Common myeloid progenitor, CD34-positive (primary cell): Measurements from ENCODE around the gene S100A10. TPM values are rescaled to one million over a fixed set of nuclear protein-coding genes. Genes with fewer than 3 reads are reported as not detected.

Experiments used
- CTCF ChIA-PET: fragments of 350-600 bp; sonication (Branson Sonifier 250); formaldehyde crosslinking; loops from one replicate; lab custom pipeline; 2021; ENCODE audit warnings: antibody characterized with exemption; lab: Charles Lee
- POLR2A ChIA-PET: fragments of 350-600 bp; sonication (Branson Sonifier 250); formaldehyde crosslinking; loops from one replicate; lab custom pipeline; 2021; ENCODE audit warnings: antibody characterized with exemption; lab: Charles Lee
- DNase-seq, 3 donors: peaks; one replicate each; pipeline versions ENCODE4 v3.0.0 to v3.0.0-alpha.2; 2013
- H3K27ac ChIP-seq, 2 experiments: 1 replicate in 1 of 2; 2 replicates in 1 of 2; pipeline ENCODE4 v1.7.0; 2013; ENCODE audit warnings: inconsistent platforms in 2 of 2, low read length in 2 of 2, mild to moderate bottlenecking in 2 of 2, low read depth in 1 of 2, moderate library complexity in 1 of 2; ENCODE audit not compliant: severe bottlenecking in 2 of 2, insufficient read depth in 1 of 2, poor library complexity in 1 of 2
- H3K27me3 ChIP-seq, 5 experiments: replicated peaks in 2 of 5; 1 replicate in 3 of 5; 2 replicates in 2 of 5; pipeline versions ENCODE4 v1.6.1 to v1.7.0; 2013; ENCODE audit warnings: low read length in 4 of 5, mild to moderate bottlenecking in 2 of 5, moderate library complexity in 2 of 5, inconsistent platforms in 1 of 5; ENCODE audit not compliant: insufficient read depth in 5 of 5, control insufficient read depth in 4 of 5
- H3K36me3 ChIP-seq, 4 experiments: 1 replicate in 2 of 4; 2 replicates in 2 of 4; pipeline versions ENCODE4 v1.6.1 to v1.7.0; 2013; ENCODE audit warnings: low read length in 3 of 4, control low read depth in 1 of 4, mild to moderate bottlenecking in 1 of 4; ENCODE audit not compliant: control insufficient read depth in 4 of 4, insufficient read depth in 4 of 4
- H3K4me1 ChIP-seq, 4 experiments: 1 replicate in 3 of 4; 2 replicates in 1 of 4; pipeline versions ENCODE4 v1.6.1 to v1.7.1; 2013; ENCODE audit warnings: low read length in 3 of 4, mild to moderate bottlenecking in 3 of 4, control low read depth in 1 of 4, inconsistent platforms in 1 of 4, moderate library complexity in 1 of 4; ENCODE audit not compliant: control insufficient read depth in 4 of 4, insufficient read depth in 4 of 4; ENCODE audit errors: control extremely low read depth in 1 of 4
- H3K4me3 ChIP-seq, 7 experiments: 1 replicate in 4 of 7; 2 replicates in 3 of 7; pipeline versions ENCODE4 v1.5.1 to v1.7.0; 2013; ENCODE audit warnings: mild to moderate bottlenecking in 7 of 7, low read length in 6 of 7, moderate library complexity in 6 of 7, inconsistent platforms in 2 of 7, low read depth in 2 of 7, control low read depth in 1 of 7; ENCODE audit not compliant: insufficient read depth in 4 of 7, control insufficient read depth in 1 of 7; ENCODE audit errors: extremely low read depth in 1 of 7
- H3K9me3 ChIP-seq, 5 experiments: 1 replicate in 4 of 5; 2 replicates in 1 of 5; pipeline versions ENCODE4 v1.6.1 to v1.7.1; 2013; ENCODE audit warnings: low read length in 4 of 5, mild to moderate bottlenecking in 2 of 5, inconsistent platforms in 1 of 5, low read depth in 1 of 5, moderate library complexity in 1 of 5; ENCODE audit not compliant: control insufficient read depth in 4 of 5, insufficient read depth in 2 of 5; ENCODE audit errors: control extremely low read depth in 1 of 5
- WGBS: methylation state at CpG from one replicate; pipeline ENCODE4 v1.1.5; 2013; ENCODE audit not compliant: insufficient coverage; 5-methylcytosine and 5-hydroxymethylcytosine counted together
- polyA plus RNA-seq: library from polyadenylated mRNA; unstranded; fragments of 120-200 nt; gene quantifications from one replicate; pipeline ENCODE4 v1.2.1, GENCODE V29; 2013

S100A10 gene
- 205 TPM for polyA plus RNA-seq

DNA sequence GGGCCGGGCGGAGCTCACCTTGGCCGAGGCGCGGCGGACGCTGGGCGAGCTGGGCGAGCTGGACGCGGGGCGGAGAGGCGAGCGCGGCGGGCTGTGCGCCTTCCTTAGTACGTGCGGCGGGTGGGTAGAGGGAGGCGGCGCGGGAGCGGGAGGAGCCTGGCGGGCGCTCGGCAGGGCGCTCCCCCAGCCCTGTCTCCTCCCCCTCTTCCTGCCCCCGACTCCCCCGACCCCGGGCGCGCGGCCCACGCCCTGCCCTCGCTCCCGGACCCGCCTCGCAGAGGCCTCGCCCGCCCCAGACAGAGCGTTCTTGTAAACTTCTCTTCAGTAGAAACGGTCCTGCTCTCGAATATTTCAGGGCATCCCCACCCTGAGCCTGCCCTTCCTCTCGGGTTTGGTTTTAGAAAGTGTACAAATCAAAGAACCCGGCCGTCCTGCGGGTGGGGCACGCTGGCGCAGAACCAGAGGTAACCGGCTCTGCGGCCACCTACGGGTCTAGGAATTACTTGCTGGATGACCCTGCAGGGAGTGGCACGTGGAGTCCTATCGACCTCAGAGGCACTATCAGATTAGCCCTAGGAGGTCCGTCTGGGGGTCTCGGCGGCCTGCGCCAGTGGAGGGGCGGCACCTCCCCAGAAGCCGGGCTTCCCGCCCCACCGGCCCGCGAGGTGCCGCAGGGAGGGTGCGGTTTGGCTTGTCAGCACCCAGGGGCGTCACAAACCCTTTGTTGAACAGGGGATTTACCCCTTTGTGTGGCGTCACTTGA, at the start of gene S100A10:
Gene S100A10, minus strand, starts transcription at position 126 of the 763 bp plus-strand sequence. CDS start 7,629 bp downstream, outside the sequence.
- WGBS, result 2% methylated on average over 43 of the region's 69 CpGs
- peak within 1 kb of the TSS in 1 of 2 experiments; percentile 7 for H3K27ac ChIP-seq
- H3K4me1 ChIP-seq, result peaks cover 0 to 31% (median 22%) of the 10 kb centered on the region in 4 experiments
- peak within 1 kb of the TSS; percentile 28 to 86 (median 72) for H3K4me3 ChIP-seq
- ChIA-PET CTCF (interaction anchor here (0.7 to 5.3 kb wide), 6 partner anchors 8 to 86 kb away, joined by 3 to 27 read pairs (median 3); no protein-coding TSS in a partner anchor), POLR2A (interaction anchor here (0.5 to 1.5 kb wide), 2 partner anchors 38 to 73 kb away, joined by 3 read pairs; no protein-coding TSS in a partner anchor)
- H3K27me3 ChIP-seq, result peaks cover 0 to 46% (median 5%) of the 10 kb centered on the region in 5 experiments
- DNase-seq, result peak; percentile 50 to 77 (median 70)
- H3K9me3 ChIP-seq, result no peaks in the 10 kb centered on the region
- peaks cover 0 to 5% (median 2%) of the 10 kb centered on the region in 4 experiments for H3K36me3 ChIP-seq

DNA sequence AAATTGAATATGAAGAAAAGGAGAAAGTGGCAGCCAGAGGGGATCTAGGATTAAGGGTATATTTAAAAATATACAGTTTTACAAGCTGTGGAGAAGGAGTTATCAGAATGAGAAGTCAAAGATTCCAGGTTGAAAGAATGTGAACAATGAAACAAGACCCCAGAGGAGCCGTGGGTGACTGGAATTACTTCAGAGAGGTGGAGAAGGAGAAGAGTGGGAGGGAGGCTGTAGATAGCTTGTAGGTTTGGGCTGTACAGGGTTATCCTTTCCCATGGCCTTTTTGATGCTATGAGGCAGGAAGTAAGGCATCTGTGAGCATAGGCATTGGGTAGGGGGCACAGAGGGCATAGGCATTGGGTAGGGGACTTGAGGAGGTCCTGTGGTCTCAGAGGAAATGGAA, 48.4 kb upstream of the S100A10 start:
- ChIA-PET POLR2A (no interaction called here), CTCF (interaction anchor here (1.2 to 1.5 kb wide), 5 partner anchors 10 to 144 kb away, joined by 3 to 6 read pairs (median 4); no protein-coding TSS in a partner anchor)
- Histone ChIP-seq H3K27ac (no peak overlapping the region), H3K4me1 (peaks cover 4 to 28% (median 12%) of the 10 kb centered on the region in 4 experiments), H3K4me3 (no peak overlapping the region), H3K36me3 (no peaks in the 10 kb centered on the region), H3K27me3 (peaks cover 0 to 3% (median 0%) of the 10 kb centered on the region in 5 experiments), H3K9me3 (no peaks in the 10 kb centered on the region)
- 100% methylated on average over 1 of the region's 1 CpG for WGBS
- no peak for DNase-seq

- no peak overlapping the region for H3K4me3 ChIP-seq
- WGBS, result 83% methylated on average over 1 of the region's 1 CpG
- CTCF ChIA-PET, result interaction anchor here (1.2 to 1.5 kb wide), 2 partner anchors 36 to 145 kb away, joined by 4 read pairs; no protein-coding TSS in a partner anchor
- POLR2A ChIA-PET, result no interaction called here
- DNase-seq, result no peak
- peaks cover 19 to 35% (median 28%) of the 10 kb centered on the region in 4 experiments for H3K4me1 ChIP-seq
- no peaks in the 10 kb centered on the region for H3K9me3 ChIP-seq
- H3K27ac ChIP-seq, result no peak overlapping the region
- H3K27me3 ChIP-seq, result peaks cover 0 to 3% (median 0%) of the 10 kb centered on the region in 5 experiments
- no peaks in the 10 kb centered on the region for H3K36me3 ChIP-seq
These were observed 46.2 kb upstream of the S100A10 start for GRCh38 chr1:152039886-152040285.

- H3K4me1 ChIP-seq, result peaks cover 21 to 40% (median 32%) of the 10 kb centered on the region in 4 experiments
- peaks cover 0 to 3% (median 0%) of the 10 kb centered on the region in 5 experiments for H3K27me3 ChIP-seq
- WGBS, result 100% methylated on average over 1 of the region's 1 CpG
- H3K36me3 ChIP-seq, result no peaks in the 10 kb centered on the region
- no peak overlapping the region for H3K27ac ChIP-seq
- DNase-seq, result no peak
- POLR2A ChIA-PET, result no interaction called here
- H3K9me3 ChIP-seq, result no peaks in the 10 kb centered on the region
- H3K4me3 ChIP-seq, result no peak overlapping the region
- CTCF ChIA-PET, result interaction anchor here (1.2 to 1.5 kb wide), 2 partner anchors 36 to 145 kb away, joined by 4 read pairs; no protein-coding TSS in a partner anchor
These were observed 45.8 kb upstream of the S100A10 start for GRCh38 chr1:152039461-152039860.

- Histone ChIP-seq H3K9me3 (no peaks in the 10 kb centered on the region), H3K36me3 (peaks cover 0 to under 1% (median 0%) of the 10 kb centered on the region in 4 experiments), H3K27ac (no peak overlapping the region), H3K4me1 (peaks cover 26 to 46% (median 37%) of the 10 kb centered on the region in 4 experiments), H3K27me3 (peaks cover 0 to 3% (median 0%) of the 10 kb centered on the region in 5 experiments), H3K4me3 (no peak overlapping the region)
- POLR2A ChIA-PET, result no interaction called here
- no peak for DNase-seq
- WGBS, result 93% methylated on average over 7 of the region's 10 CpGs
- CTCF ChIA-PET, result interaction anchor here (1.2 to 5.3 kb wide), 2 partner anchors 8 to 35 kb away, joined by 4 to 57 read pairs; no protein-coding TSS in a partner anchor
These were observed 45.2 kb upstream of the S100A10 start for GRCh38 chr1:152038871-152039270.

DNA sequence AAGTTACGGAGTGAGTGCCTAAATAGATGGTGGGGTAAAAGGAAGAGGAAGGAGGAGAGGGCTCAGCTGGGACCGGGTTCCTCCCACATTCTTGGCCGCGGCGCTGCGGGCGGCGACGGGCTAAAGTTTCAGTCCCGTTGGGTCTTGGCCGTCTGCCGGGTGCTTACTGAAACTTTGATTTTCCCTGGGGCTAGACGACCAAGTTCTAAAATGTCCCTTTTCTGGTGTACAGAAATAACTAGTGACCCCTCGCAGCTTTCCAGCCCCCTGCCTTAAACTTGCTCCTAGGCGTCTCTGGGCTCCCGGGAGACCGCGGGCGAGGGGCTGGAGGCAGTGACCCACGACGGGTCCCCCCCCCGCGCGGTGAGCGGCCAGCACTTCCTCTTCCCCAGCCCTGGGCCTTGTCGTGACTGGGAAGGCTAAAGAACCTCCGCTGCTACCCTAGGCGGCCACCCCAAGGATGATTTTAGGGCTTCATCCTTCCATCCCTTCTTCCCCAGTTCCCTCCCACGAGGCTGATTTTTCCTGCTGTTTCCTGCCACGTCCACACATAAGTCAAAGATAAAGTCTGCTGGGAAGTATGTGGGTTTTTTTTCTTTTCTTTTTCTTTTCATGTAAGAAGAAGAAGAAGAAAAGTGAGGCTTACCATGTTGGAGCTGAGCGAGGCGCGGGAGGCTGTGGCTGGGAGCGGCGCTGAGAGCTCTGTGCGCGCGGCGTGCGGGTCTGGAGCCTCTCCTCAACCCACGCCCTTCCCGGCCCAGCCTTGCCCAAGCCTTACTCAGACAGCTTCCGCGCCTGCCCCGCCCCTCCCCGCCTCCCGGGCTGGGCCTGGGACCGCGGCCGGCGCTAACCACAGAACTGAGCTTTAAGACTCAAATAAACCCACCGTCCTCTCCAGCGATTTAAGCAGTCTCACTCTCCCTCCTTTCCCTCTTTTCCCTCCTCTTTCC, 42.9 kb upstream of the S100A10 start, which contains the start of gene S100A11:
Gene S100A11, minus strand, starts transcription at position 738 of the 950 bp plus-strand sequence. Its CDS starts 89 bp downstream, at position 649.
- ChIA-PET CTCF (interaction anchor here (1.2 to 5.3 kb wide), 4 partner anchors 11 to 36 kb away, joined by 4 to 57 read pairs (median 5); no protein-coding TSS in a partner anchor), POLR2A (interaction anchor here (1.8 kb wide), 1 partner anchor 11 kb away, joined by 21 read pairs; no protein-coding TSS in a partner anchor)
- peaks cover 2 to 24% (median 11%) of the 10 kb centered on the region in 4 experiments for H3K36me3 ChIP-seq
- peaks cover 29 to 52% (median 42%) of the 10 kb centered on the region in 4 experiments for H3K4me1 ChIP-seq
- DNase-seq, result peak; percentile 64 to 80 (median 71)
- peak within 1 kb of the TSS; percentile 62 to 92 (median 80) for H3K4me3 ChIP-seq
- no peaks in the 10 kb centered on the region for H3K9me3 ChIP-seq
- WGBS, result 0% methylated on average over 44 of the region's 53 CpGs
- H3K27me3 ChIP-seq, result peaks cover 0 to under 1% (median 0%) of the 10 kb centered on the region in 5 experiments
- H3K27ac ChIP-seq, result peak within 1 kb of the TSS; percentile 1 to 80
